Superior temporal gyrus (tissue), 1 donor: ENCODE data around the gene STH.

Experiments
- DNase-seq: peaks from one replicate; pipeline ENCODE4 v3.0.0-alpha.2; 2016; ENCODE audit errors: extremely low spot score

STH gene

DNA sequence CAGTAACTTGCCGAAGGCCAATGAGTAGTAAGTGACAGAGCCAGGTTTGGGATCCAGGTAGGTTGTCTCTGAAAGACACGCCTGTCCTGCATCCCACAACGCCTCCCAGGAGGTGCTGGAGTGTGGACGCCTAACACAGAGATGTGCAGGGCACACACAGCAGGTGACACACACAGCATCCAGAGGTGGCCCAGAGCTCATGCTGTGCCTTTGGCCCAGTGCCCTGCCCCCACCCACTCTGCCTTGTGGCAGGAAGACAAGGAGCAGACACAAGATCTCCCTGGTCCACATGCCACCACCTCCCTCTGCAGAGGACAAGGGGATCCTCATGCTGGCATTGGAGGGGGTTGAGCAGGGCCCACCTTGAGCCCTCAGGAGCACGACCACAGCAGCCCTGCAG is 14.7 kb upstream of the STH start:
- no peak for DNase-seq

DNA sequence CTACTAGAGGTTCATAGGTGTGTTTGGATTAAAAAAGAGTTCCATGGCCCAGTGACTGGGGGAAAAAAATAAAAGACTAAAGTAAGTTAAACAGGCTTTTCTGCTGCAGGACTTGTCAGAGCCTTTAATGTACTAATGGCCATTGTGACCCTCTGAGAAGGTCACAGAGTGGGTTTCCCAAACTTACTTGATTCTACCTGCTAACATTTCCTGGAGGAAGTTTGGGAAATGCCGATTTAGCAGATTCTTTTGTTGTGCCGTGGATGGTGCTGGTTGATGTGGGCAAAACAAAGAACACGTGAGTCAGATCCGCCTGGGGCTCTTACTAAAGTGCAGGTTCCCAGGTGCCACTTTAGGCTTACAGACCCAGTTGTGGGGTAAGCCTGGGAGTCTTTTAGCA is 13.6 kb upstream of the STH start:
- no peak for DNase-seq

- DNase-seq: no peak
Observed at GRCh38 chr17:45986056-45986455, 13.0 kb upstream of the STH start.

DNA sequence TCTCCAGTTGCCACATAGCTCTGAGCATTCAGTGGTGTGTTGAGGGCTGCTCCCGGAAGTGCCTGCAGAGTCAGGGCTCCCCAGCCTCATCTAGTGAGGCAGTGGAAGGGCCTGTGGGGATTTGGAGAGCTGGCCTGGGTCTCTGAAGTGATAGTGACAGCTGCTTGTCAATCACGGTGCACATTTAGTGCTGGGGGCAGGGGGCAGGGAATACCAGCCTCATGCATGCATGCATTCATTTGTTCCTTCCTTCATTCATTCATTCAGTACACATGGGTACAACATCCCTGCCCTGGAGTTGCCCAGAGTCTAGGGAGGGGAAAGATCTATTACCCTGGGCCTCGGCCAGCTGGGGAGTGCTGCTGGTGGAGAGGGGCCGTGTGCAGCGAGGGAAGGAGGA is 11.3 kb upstream of the STH start:
- DNase-seq: no peak

DNA sequence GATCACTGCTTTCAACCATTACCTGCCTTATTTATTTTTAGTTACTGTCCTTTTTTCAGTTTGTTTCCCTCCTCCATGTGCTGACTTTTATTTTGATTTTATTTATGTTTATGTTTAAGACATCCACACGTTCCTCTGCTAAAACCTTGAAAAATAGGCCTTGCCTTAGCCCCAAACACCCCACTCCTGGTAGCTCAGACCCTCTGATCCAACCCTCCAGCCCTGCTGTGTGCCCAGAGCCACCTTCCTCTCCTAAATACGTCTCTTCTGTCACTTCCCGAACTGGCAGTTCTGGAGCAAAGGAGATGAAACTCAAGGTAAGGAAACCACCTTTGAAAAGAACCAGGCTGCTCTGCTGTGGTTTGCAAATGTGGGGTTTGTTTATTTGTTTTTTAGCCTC is 9.3 kb upstream of the STH start:
- DNase-seq: no peak

GRCh38 chr17:45990886-45991285 is 8.2 kb upstream of the STH start:
- no peak for DNase-seq

- no peak for DNase-seq
Observed at GRCh38 chr17:45991341-45991740, 7.7 kb upstream of the STH start.

DNA sequence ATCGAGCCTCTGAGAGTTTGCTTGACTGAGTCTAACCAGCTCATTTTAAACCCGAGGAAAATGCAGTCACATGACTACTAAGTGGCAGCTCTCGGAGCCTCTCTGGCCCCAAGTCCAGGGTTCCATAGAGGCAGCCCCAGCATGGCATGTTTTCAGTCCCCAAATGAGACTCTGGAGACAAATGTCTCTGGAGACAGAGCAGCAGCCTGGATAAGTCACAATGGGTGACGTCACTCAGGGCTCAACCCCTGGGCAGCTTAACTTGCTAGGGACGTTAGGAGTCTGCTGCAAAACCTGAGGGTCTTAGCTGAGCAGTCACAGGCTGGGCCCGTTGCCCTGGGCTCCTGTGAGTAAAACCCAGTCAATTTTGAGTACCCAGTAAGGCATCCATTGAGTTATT is 6.9 kb upstream of the STH start:
- no peak for DNase-seq

- DNase-seq: no peak
Observed at GRCh38 chr17:45992904-45993303, 6.1 kb upstream of the STH start.

GRCh38 chr17:45993962-45994627 is 5.0 kb upstream of the STH start:
- DNase-seq: no peak

- no peak for DNase-seq
Observed at GRCh38 chr17:45994987-45995386, 4.1 kb upstream of the STH start.

- DNase-seq: no peak
Observed at GRCh38 chr17:45995627-45996270, 3.3 kb upstream of the STH start.

- DNase-seq: no peak
Observed at GRCh38 chr17:45996282-45996937, 2.6 kb upstream of the STH start.

DNA sequence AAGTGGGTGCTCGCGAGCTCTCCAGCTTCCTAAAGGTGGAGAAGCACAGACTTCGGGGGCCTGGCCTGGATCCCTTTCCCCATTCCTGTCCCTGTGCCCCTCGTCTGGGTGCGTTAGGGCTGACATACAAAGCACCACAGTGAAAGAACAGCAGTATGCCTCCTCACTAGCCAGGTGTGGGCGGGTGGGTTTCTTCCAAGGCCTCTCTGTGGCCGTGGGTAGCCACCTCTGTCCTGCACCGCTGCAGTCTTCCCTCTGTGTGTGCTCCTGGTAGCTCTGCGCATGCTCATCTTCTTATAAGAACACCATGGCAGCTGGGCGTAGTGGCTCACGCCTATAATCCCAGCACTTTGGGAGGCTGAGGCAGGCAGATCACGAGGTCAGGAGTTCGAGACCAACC is 1.9 kb upstream of the STH start:
- DNase-seq: no peak

DNA sequence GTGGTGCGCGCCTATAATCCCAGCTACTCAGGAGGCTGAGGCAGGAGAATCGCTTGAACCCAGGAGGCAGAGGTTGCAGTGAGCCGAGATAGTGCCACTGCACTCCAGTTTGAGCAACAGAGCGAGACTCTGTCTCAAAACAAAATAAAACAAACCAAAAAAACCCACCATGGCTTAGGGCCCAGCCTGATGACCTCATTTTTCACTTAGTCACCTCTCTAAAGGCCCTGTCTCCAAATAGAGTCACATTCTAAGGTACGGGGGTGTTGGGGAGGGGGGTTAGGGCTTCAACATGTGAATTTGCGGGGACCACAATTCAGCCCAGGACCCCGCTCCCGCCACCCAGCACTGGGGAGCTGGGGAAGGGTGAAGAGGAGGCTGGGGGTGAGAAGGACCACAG is 1.4 kb upstream of the STH start:
- DNase-seq: no peak

DNA sequence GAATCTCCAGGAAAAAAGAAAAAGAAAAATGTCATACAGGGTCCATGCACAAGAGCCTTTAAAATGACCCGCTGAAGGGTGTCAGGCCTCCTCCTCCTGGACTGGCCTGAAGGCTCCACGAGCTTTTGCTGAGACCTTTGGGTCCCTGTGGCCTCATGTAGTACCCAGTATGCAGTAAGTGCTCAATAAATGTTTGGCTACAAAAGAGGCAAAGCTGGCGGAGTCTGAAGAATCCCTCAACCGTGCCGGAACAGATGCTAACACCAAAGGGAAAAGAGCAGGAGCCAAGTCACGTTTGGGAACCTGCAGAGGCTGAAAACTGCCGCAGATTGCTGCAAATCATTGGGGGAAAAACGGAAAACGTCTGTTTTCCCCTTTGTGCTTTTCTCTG is 845 bp downstream of the STH start:
- no peak for DNase-seq

DNA sequence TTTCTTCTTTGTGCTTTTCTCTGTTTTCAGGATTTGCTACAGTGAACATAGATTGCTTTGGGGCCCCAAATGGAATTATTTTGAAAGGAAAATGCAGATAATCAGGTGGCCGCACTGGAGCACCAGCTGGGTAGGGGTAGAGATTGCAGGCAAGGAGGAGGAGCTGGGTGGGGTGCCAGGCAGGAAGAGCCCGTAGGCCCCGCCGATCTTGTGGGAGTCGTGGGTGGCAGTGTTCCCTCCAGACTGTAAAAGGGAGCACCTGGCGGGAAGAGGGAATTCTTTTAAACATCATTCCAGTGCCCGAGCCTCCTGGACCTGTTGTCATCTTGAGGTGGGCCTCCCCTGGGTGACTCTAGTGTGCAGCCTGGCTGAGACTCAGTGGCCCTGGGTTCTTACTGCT is 1.2 kb downstream of the STH start:
- no peak for DNase-seq

GRCh38 chr17:46000757-46001156 is 1.7 kb downstream of the STH start:
- no peak for DNase-seq

DNA sequence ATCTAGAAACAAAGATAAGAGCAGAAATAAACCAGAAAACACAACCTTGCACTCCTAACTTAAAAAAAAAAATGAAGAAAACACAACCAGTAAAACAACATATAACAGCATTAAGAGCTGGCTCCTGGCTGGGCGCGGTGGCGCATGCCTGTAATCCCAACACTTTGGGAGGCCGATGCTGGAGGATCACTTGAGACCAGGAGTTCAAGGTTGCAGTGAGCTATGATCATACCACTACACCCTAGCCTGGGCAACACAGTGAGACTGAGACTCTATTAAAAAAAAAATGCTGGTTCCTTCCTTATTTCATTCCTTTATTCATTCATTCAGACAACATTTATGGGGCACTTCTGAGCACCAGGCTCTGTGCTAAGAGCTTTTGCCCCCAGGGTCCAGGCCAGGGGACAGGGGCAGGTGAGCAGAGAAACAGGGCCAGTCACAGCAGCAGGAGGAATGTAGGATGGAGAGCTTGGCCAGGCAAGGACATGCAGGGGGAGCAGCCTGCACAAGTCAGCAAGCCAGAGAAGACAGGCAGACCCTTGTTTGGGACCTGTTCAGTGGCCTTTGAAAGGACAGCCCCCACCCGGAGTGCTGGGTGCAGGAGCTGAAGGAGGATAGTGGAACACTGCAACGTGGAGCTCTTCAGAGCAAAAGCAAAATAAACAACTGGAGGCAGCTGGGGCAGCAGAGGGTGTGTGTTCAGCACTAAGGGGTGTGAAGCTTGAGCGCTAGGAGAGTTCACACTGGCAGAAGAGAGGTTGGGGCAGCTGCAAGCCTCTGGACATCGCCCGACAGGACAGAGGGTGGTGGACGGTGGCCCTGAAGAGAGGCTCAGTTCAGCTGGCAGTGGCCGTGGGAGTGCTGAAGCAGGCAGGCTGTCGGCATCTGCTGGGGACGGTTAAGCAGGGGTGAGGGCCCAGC is 2.6 kb downstream of the STH start:
- DNase-seq: no peak

GRCh38 chr17:46002311-46002972 is 3.4 kb downstream of the STH start:
- DNase-seq: peak; percentile 91

DNA sequence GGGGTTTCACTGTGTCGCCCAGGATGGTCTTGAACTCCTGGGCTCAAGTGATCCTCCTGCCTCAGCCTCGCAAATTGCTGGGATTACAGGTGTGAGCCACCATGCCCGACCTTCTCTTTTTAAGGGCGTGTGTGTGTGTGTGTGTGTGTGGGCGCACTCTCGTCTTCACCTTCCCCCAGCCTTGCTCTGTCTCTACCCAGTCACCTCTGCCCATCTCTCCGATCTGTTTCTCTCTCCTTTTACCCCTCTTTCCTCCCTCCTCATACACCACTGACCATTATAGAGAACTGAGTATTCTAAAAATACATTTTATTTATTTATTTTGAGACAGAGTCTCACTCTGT is 3.9 kb downstream of the STH start:
- DNase-seq: no peak
